K562 (cell line): ENCODE measurements around the gene NOX5. TPM values are rescaled to one million over a fixed set of nuclear protein-coding genes. Genes with fewer than 3 reads are reported as not detected.
A peak's percentile ranks its signal among the peaks of the same experiment; 100 is the strongest.

Experiments used
- BCOR ChIP-seq: fragments of 450-650 bp; IDR thresholded peaks from 2 replicates; pipeline ENCODE4 v1.6.1; 2016
- CBX1 ChIP-seq: sonication (generic); IDR thresholded peaks from 2 replicates; pipeline ENCODE4 v1.6.1; 2016; ENCODE audit warnings: antibody characterized with exemption, low read depth, mild to moderate bottlenecking
- CBX8 ChIP-seq: fragments of 200-600 bp; sonication (generic); IDR thresholded peaks from 2 replicates; pipeline ENCODE4 v1.6.1; 2012; ENCODE audit warnings: borderline replicate concordance, mixed run types, low read depth, mild to moderate bottlenecking, moderate library complexity, mixed read lengths, low read length, control low read depth, inconsistent platforms; ENCODE audit not compliant: poor library complexity, severe bottlenecking; ENCODE audit errors: extremely low read depth
- DMBX1 ChIP-seq: fragments of 250-450 bp; sonication (Bioruptor Pico); IDR thresholded peaks from 2 replicates; pipeline ENCODE4 v1.8.0; 2022; ENCODE audit warnings: inconsistent platforms, mild to moderate bottlenecking, moderate library complexity, borderline replicate concordance
- MAFF ChIP-seq: IDR thresholded peaks from 2 replicates; pipeline ENCODE4 v1.6.1; 2012; ENCODE audit warnings: low read length, improper control_type of control experiment
- NBN ChIP-seq: fragments of 450-650 bp; IDR thresholded peaks from 2 replicates; pipeline ENCODE4 v1.6.1; 2016; ENCODE audit warnings: low read depth, mild to moderate bottlenecking
- PTTG1 ChIP-seq: fragments of 450-650 bp; IDR thresholded peaks from 2 replicates; pipeline ENCODE4 v1.6.1; 2016; ENCODE audit warnings: low read depth, mild to moderate bottlenecking, missing genetic modification characterization, missing compliant biosample characterization
- SIRT6 ChIP-seq: IDR thresholded peaks from one replicate; pipeline ENCODE4 v1.6.1; 2012; ENCODE audit warnings: low read depth, mild to moderate bottlenecking, control low read depth, inconsistent platforms, low read length, moderate library complexity
- SNIP1 ChIP-seq: fragments of 450-650 bp; IDR thresholded peaks from 2 replicates; pipeline ENCODE4 v1.7.1; 2017; ENCODE audit warnings: low read depth, mild to moderate bottlenecking
- SREBF2 ChIP-seq: sonication (generic); formaldehyde crosslinking; IDR thresholded peaks from 2 replicates; pipeline ENCODE4 v1.4.0; 2020; ENCODE audit warnings: mild to moderate bottlenecking, missing genetic modification reagents
- TAL1 ChIP-seq: fragments of 450-650 bp; IDR thresholded peaks from 2 replicates; pipeline ENCODE4 v1.6.1; 2016; ENCODE audit warnings: mild to moderate bottlenecking
- ZBTB1 ChIP-seq: sonication (generic); formaldehyde crosslinking; IDR thresholded peaks from 2 replicates; pipeline ENCODE4 v1.8.1; 2023; ENCODE audit warnings: missing genetic modification reagents, low read depth, mild to moderate bottlenecking, borderline replicate concordance
- ZNF175 ChIP-seq: fragments of 200-800 bp; sonication (Bioruptor generic); IDR thresholded peaks from 2 replicates; pipeline ENCODE4 v1.6.1; 2016; ENCODE audit warnings: low read depth, mild to moderate bottlenecking, missing genetic modification characterization, missing compliant biosample characterization
- ZNF668 ChIP-seq: fragments of 250-450 bp; sonication (Bioruptor Pico); IDR thresholded peaks from 2 replicates; pipeline ENCODE4 v1.8.0; 2022; ENCODE audit warnings: mild to moderate bottlenecking, inconsistent platforms
- polyA plus RNA-seq, 8 experiments: library from polyadenylated mRNA; depleted of rRNA in 4 of 8; stranded (reverse) in 5 of 8; unstranded in 3 of 8; fragments of >200 nt; fragmentation: Nextera tagmentation in 2 of 8; fragmentation: Illumina TruSeq in 1 of 8; extraction: Ambion mirVana in 2 of 8; extraction: Trizol in 1 of 8; gene quantifications; 2 replicates each; pipeline versions ENCODE4 v1.2.1 to v1.2.3, GENCODE V29; 2011 to 2014; ENCODE audit warnings: inconsistent platforms in 1 of 8, missing spikeins in 1 of 8
- total RNA-seq, 7 experiments: library from RNA; depleted of rRNA in 6 of 7; stranded (reverse); fragments of >200 nt in 6 of 7; fragmentation: Illumina TruSeq in 2 of 7; extraction: Trizol in 2 of 7; gene quantifications; 2 replicates each; pipeline versions ENCODE4 v1.2.1 to v1.2.3, GENCODE V29; 2011 to 2021; ENCODE audit warnings: low replicate concordance in 1 of 7
- TF ChIP-seq, protein P1 (sequence below): fragments of 450-650 bp; IDR thresholded peaks from 2 replicates; pipeline ENCODE4 v1.6.1; 2017; ENCODE audit warnings: antibody characterized with exemption, mild to moderate bottlenecking
- TF ChIP-seq, protein P2 (sequence below): fragments of 450-650 bp; IDR thresholded peaks from 2 replicates; pipeline ENCODE4 v1.6.1; 2016
- TF ChIP-seq, protein P3 (sequence below): fragments of 250-450 bp; sonication (Bioruptor Pico); IDR thresholded peaks from 2 replicates; pipeline ENCODE4 v1.5.0; 2022; ENCODE audit warnings: mild to moderate bottlenecking
- TF ChIP-seq, protein P4 (sequence below): fragments of 250-450 bp; sonication (Bioruptor Pico); IDR thresholded peaks from 2 replicates; pipeline ENCODE4 v1.8.0; 2022; ENCODE audit warnings: moderate library complexity, mild to moderate bottlenecking, inconsistent platforms
- TF ChIP-seq, protein P5 (sequence below): sonication (generic); IDR thresholded peaks from 2 replicates; pipeline ENCODE4 v1.6.1; 2016

The NOX5 gene
- total and polyA plus RNA-seq, 9 of the 15 experiments (the other 6 are each of a cell fraction or from before 2014, with no cell fraction given): 0.01 TPM; not detected in 8

DNA sequence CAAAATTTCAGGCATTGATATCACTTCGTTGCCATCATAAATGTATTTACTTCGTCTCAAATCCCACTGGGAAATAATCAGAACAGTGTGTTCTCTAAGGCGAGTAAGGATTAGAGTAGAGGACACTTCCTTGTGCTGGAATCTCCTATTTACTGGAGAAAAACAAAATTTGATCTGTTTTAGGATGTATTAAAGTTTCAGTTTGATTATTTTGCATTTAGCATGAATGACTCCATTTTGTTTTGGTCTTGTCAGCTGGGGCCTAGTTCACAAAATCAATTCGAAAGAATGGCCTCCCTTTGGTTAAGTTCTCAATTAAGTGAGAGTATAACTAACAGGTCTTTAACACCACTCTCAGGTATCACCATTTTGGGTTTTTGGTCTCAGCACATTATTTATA lies 11.7 kb upstream of the NOX5 start (continued):
- TF ChIP-seq, protein P1, sequence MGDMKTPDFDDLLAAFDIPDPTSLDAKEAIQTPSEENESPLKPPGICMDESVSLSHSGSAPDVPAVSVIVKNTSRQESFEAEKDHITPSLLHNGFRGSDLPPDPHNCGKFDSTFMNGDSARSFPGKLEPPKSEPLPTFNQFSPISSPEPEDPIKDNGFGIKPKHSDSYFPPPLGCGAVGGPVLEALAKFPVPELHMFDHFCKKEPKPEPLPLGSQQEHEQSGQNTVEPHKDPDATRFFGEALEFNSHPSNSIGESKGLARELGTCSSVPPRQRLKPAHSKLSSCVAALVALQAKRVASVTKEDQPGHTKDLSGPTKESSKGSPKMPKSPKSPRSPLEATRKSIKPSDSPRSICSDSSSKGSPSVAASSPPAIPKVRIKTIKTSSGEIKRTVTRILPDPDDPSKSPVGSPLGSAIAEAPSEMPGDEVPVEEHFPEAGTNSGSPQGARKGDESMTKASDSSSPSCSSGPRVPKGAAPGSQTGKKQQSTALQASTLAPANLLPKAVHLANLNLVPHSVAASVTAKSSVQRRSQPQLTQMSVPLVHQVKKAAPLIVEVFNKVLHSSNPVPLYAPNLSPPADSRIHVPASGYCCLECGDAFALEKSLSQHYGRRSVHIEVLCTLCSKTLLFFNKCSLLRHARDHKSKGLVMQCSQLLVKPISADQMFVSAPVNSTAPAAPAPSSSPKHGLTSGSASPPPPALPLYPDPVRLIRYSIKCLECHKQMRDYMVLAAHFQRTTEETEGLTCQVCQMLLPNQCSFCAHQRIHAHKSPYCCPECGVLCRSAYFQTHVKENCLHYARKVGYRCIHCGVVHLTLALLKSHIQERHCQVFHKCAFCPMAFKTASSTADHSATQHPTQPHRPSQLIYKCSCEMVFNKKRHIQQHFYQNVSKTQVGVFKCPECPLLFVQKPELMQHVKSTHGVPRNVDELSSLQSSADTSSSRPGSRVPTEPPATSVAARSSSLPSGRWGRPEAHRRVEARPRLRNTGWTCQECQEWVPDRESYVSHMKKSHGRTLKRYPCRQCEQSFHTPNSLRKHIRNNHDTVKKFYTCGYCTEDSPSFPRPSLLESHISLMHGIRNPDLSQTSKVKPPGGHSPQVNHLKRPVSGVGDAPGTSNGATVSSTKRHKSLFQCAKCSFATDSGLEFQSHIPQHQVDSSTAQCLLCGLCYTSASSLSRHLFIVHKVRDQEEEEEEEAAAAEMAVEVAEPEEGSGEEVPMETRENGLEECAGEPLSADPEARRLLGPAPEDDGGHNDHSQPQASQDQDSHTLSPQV: peak; percentile 66; the same call in 1 of the 2 replicates
- TF ChIP-seq ZBTB1 (CRISPR knock-in tag) (no peak), BCOR (no peak), TAL1 (no peak), SREBF2 (CRISPR knock-in tag) (no peak), ZNF175 (CRISPR knock-in tag) (no peak), PTTG1 (tag) (peak; percentile 63), SNIP1 (no peak), CBX1 (no peak), CBX8 (no peak), SIRT6 (no peak), DMBX1 (CRISPR knock-in tag) (0 out of 2 replicates have a peak, but pooled peaks have one; percentile 66), NBN (no peak), ZNF668 (CRISPR knock-in tag) (no peak), MAFF (no peak)
- TF ChIP-seq, protein P2, sequence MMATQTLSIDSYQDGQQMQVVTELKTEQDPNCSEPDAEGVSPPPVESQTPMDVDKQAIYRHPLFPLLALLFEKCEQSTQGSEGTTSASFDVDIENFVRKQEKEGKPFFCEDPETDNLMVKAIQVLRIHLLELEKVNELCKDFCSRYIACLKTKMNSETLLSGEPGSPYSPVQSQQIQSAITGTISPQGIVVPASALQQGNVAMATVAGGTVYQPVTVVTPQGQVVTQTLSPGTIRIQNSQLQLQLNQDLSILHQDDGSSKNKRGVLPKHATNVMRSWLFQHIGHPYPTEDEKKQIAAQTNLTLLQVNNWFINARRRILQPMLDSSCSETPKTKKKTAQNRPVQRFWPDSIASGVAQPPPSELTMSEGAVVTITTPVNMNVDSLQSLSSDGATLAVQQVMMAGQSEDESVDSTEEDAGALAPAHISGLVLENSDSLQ: no peak
- TF ChIP-seq, protein P3, sequence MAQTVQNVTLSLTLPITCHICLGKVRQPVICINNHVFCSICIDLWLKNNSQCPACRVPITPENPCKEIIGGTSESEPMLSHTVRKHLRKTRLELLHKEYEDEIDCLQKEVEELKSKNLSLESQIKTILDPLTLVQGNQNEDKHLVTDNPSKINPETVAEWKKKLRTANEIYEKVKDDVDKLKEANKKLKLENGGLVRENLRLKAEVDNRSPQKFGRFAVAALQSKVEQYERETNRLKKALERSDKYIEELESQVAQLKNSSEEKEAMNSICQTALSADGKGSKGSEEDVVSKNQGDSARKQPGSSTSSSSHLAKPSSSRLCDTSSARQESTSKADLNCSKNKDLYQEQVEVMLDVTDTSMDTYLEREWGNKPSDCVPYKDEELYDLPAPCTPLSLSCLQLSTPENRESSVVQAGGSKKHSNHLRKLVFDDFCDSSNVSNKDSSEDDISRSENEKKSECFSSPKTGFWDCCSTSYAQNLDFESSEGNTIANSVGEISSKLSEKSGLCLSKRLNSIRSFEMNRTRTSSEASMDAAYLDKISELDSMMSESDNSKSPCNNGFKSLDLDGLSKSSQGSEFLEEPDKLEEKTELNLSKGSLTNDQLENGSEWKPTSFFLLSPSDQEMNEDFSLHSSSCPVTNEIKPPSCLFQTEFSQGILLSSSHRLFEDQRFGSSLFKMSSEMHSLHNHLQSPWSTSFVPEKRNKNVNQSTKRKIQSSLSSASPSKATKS (CRISPR knock-in tag): no peak
- TF ChIP-seq, protein P4, sequence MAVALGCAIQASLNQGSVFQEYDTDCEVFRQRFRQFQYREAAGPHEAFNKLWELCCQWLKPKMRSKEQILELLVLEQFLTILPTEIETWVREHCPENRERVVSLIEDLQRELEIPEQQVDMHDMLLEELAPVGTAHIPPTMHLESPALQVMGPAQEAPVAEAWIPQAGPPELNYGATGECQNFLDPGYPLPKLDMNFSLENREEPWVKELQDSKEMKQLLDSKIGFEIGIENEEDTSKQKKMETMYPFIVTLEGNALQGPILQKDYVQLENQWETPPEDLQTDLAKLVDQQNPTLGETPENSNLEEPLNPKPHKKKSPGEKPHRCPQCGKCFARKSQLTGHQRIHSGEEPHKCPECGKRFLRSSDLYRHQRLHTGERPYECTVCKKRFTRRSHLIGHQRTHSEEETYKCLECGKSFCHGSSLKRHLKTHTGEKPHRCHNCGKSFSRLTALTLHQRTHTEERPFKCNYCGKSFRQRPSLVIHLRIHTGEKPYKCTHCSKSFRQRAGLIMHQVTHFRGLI: no peak
- TF ChIP-seq, protein P5, sequence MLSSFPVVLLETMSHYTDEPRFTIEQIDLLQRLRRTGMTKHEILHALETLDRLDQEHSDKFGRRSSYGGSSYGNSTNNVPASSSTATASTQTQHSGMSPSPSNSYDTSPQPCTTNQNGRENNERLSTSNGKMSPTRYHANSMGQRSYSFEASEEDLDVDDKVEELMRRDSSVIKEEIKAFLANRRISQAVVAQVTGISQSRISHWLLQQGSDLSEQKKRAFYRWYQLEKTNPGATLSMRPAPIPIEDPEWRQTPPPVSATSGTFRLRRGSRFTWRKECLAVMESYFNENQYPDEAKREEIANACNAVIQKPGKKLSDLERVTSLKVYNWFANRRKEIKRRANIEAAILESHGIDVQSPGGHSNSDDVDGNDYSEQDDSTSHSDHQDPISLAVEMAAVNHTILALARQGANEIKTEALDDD: no peak
